Tibial artery (tissue), 4 donors: ENCODE measurements around the gene LMF2.

ENCODE experiments used
- DNase-seq, 2 donors: peaks; one replicate each; pipeline ENCODE4 v3.0.0-alpha.2; 2019
- H3K27ac ChIP-seq, 2 donors: fragments of 200-600 bp; sonication (generic) in 1 of 2; 1 replicate in 1 of 2; 2 replicates in 1 of 2; pipeline ENCODE4 v1.5.1; 2018 to 2019; ENCODE audit warnings: mild to moderate bottlenecking in 1 of 2
- H3K27me3 ChIP-seq, 2 donors: fragments of 200-600 bp; sonication (generic) in 1 of 2; one replicate each; pipeline versions ENCODE4 v1.5.1 to v1.6.0; 2016 to 2019
- H3K36me3 ChIP-seq, 3 donors: fragments of 200-600 bp; sonication (generic) in 2 of 3; one replicate each; pipeline ENCODE4 v1.5.1; 2016 to 2019; ENCODE audit warnings: mild to moderate bottlenecking in 2 of 3
- H3K4me1 ChIP-seq, 4 donors: fragments of 200-600 bp; sonication (generic) in 2 of 4; 1 replicate in 3 of 4; 2 replicates in 1 of 4; pipeline ENCODE4 v1.5.1; 2016 to 2019
- H3K4me3 ChIP-seq, 2 donors: fragments of 200-600 bp; sonication (generic) in 1 of 2; 1 replicate in 1 of 2; 2 replicates in 1 of 2; pipeline ENCODE4 v1.5.1; 2018 to 2019; ENCODE audit warnings: mild to moderate bottlenecking in 2 of 2
- H3K9me3 ChIP-seq, 3 donors: fragments of 200-600 bp; sonication (generic) in 1 of 3; one replicate each; pipeline ENCODE4 v1.5.1; 2016 to 2019
- intact Hi-C: fragments of 100-400 bp; cut with DNase I; formaldehyde crosslinking; loops from one replicate; pipeline ENCODE4 v1.15.0; 2023; ENCODE audit warnings: low total_unique reads
- TF ChIP-seq, protein P1 (sequence below), 2 experiments: fragments of 200-600 bp in 1 of 2; fragments of 450-650 bp in 1 of 2; IDR thresholded peaks; one replicate each; pipeline ENCODE4 v1.5.1; 2017 to 2019; ENCODE audit warnings: antibody characterized with exemption in 2 of 2, mild to moderate bottlenecking in 1 of 2, moderate library complexity in 1 of 2

Gene LMF2

GRCh38 chr22:50464451-50464850 lies 43.1 kb downstream of the LMF2 start:
- H3K4me3 ChIP-seq, result no peak overlapping the region
- H3K4me1 ChIP-seq, result peaks cover 0 to 16% (median 2%) of the 10 kb centered on the region in 4 donors
- no peaks in the 10 kb centered on the region for H3K27me3 ChIP-seq
- H3K36me3 ChIP-seq, result peaks cover 82 to 88% (median 84%) of the 10 kb centered on the region in 3 donors
- intact Hi-C loops, result no loop called here
- TF ChIP-seq, protein P1, sequence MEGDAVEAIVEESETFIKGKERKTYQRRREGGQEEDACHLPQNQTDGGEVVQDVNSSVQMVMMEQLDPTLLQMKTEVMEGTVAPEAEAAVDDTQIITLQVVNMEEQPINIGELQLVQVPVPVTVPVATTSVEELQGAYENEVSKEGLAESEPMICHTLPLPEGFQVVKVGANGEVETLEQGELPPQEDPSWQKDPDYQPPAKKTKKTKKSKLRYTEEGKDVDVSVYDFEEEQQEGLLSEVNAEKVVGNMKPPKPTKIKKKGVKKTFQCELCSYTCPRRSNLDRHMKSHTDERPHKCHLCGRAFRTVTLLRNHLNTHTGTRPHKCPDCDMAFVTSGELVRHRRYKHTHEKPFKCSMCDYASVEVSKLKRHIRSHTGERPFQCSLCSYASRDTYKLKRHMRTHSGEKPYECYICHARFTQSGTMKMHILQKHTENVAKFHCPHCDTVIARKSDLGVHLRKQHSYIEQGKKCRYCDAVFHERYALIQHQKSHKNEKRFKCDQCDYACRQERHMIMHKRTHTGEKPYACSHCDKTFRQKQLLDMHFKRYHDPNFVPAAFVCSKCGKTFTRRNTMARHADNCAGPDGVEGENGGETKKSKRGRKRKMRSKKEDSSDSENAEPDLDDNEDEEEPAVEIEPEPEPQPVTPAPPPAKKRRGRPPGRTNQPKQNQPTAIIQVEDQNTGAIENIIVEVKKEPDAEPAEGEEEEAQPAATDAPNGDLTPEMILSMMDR (IDR thresholded peaks at IDR 0.05), result no peak
- no peak overlapping the region for H3K27ac ChIP-seq
- no peak for DNase-seq
- H3K9me3 ChIP-seq, result no peaks in the 10 kb centered on the region

GRCh38 chr22:50463188-50463900 lies 44.2 kb downstream of the LMF2 start:
- Histone ChIP-seq H3K27me3 (no peaks in the 10 kb centered on the region), H3K36me3 (peaks cover 93 to 99% (median 93%) of the 10 kb centered on the region in 3 donors), H3K4me3 (no peak overlapping the region), H3K4me1 (peaks cover 0 to 5% (median 0%) of the 10 kb centered on the region in 4 donors), H3K27ac (no peak overlapping the region), H3K9me3 (no peaks in the 10 kb centered on the region)
- DNase-seq, result no peak
- TF ChIP-seq, protein P1 (IDR thresholded peaks at IDR 0.05), result no peak
- intact Hi-C loops, result no loop called here

DNA sequence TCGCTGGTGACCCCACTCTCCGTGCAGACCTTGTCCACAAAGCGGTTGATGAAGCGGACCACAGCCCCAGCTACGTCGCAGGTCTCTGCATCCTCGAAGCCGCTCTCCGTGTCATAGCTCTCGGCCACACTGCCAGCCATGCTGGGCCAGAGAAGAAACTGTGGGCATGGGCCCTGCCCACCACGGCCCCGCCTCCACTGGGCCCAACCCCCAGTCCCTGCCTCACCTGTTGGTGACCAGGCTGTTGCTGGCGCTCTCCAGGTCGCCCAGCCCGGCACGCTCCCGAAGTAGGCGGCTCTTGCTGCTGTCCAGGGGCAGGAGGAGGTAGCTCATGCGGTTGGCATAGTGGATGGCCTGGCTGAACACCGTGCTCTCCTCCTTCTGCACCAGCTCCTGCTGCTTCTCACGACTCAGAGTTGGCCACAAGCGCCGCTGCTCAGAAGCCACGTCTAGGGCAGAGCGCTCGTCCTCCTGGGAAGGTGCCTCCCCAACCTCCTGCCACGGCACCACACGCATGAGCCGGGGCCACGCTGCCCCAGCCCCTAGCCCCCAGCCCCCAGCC lies 45.4 kb downstream of the LMF2 start:
- no peaks in the 10 kb centered on the region for H3K27me3 ChIP-seq
- no peaks in the 10 kb centered on the region for H3K9me3 ChIP-seq
- TF ChIP-seq, protein P1 (IDR thresholded peaks at IDR 0.05), result no peak
- H3K4me3 ChIP-seq, result no peak overlapping the region
- H3K27ac ChIP-seq, result no peak overlapping the region
- intact Hi-C loops, result no loop called here
- H3K36me3 ChIP-seq, result peaks cover 89 to 100% (median 100%) of the 10 kb centered on the region in 3 donors
- DNase-seq, result no peak
- H3K4me1 ChIP-seq, result no peaks in the 10 kb centered on the region

- intact Hi-C loops, result no loop called here
- H3K4me3 ChIP-seq, result no peak overlapping the region
- no peaks in the 10 kb centered on the region for H3K4me1 ChIP-seq
- no peaks in the 10 kb centered on the region for H3K27me3 ChIP-seq
- TF ChIP-seq, protein P1 (IDR thresholded peaks at IDR 0.05), result no peak
- H3K27ac ChIP-seq, result no peak overlapping the region
- DNase-seq, result no peak
- peaks cover 89 to 100% (median 100%) of the 10 kb centered on the region in 3 donors for H3K36me3 ChIP-seq
- no peaks in the 10 kb centered on the region for H3K9me3 ChIP-seq
Observed at GRCh38 chr22:50461536-50461935, 46.0 kb downstream of the LMF2 start.

GRCh38 chr22:50460938-50461337 lies 46.6 kb downstream of the LMF2 start:
- no peak overlapping the region for H3K4me3 ChIP-seq
- peaks cover 87 to 100% (median 100%) of the 10 kb centered on the region in 3 donors for H3K36me3 ChIP-seq
- no peaks in the 10 kb centered on the region for H3K4me1 ChIP-seq
- TF ChIP-seq, protein P1 (IDR thresholded peaks at IDR 0.05), result no peak
- H3K9me3 ChIP-seq, result no peaks in the 10 kb centered on the region
- no peaks in the 10 kb centered on the region for H3K27me3 ChIP-seq
- no peak for DNase-seq
- intact Hi-C loops, result no loop called here
- H3K27ac ChIP-seq, result no peak overlapping the region
